HG02885 (cell line): ENCODE measurements around the gene PLCB1.

Experiments used
- ATAC-seq: cut with Tn5 transposase; IDR thresholded peaks from one replicate; pipeline ENCODE4 v1.9.1; 2021; ENCODE audit warnings: mild to moderate bottlenecking; ENCODE audit not compliant: unreplicated experiment, poor library complexity

Gene PLCB1

GRCh38 chr20:8291200-8291599 is 159.1 kb downstream of the PLCB1 start:
- no peak for ATAC-seq

GRCh38 chr20:8291873-8292272 is 159.8 kb downstream of the PLCB1 start:
- no peak for ATAC-seq

GRCh38 chr20:8292793-8293192 is 160.7 kb downstream of the PLCB1 start:
- no peak for ATAC-seq

GRCh38 chr20:8293750-8294149 is 161.7 kb downstream of the PLCB1 start:
- ATAC-seq: no peak

- ATAC-seq: no peak
Observed at GRCh38 chr20:8296536-8296935, 164.5 kb downstream of the PLCB1 start.

- no peak for ATAC-seq
Observed at GRCh38 chr20:8298426-8299043, 166.5 kb downstream of the PLCB1 start.

- no peak for ATAC-seq
Observed at GRCh38 chr20:8299921-8300320, 167.9 kb downstream of the PLCB1 start.

GRCh38 chr20:8301655-8302054 is 169.6 kb downstream of the PLCB1 start:
- no peak for ATAC-seq

GRCh38 chr20:8303651-8304050 is 171.6 kb downstream of the PLCB1 start:
- ATAC-seq: no peak

GRCh38 chr20:8304124-8304816 is 172.2 kb downstream of the PLCB1 start:
- ATAC-seq: no peak

GRCh38 chr20:8305449-8305978 is 173.4 kb downstream of the PLCB1 start:
- peak; percentile 98 for ATAC-seq

- ATAC-seq: no peak
Observed at GRCh38 chr20:8306937-8307336, 174.9 kb downstream of the PLCB1 start.

- no peak for ATAC-seq
Observed at GRCh38 chr20:8309634-8310033, 177.6 kb downstream of the PLCB1 start.

- ATAC-seq: no peak
Observed at GRCh38 chr20:8310618-8311017, 178.6 kb downstream of the PLCB1 start.

- ATAC-seq: no peak
Observed at GRCh38 chr20:8313073-8313472, 181.0 kb downstream of the PLCB1 start.

- no peak for ATAC-seq
Observed at GRCh38 chr20:8315639-8316573, 183.8 kb downstream of the PLCB1 start.

GRCh38 chr20:8317448-8317847 is 185.4 kb downstream of the PLCB1 start:
- no peak for ATAC-seq

GRCh38 chr20:8318965-8319625 is 187.0 kb downstream of the PLCB1 start:
- ATAC-seq: no peak

- ATAC-seq: no peak
Observed at GRCh38 chr20:8320306-8320705, 188.2 kb downstream of the PLCB1 start.

- ATAC-seq: no peak
Observed at GRCh38 chr20:8321001-8321400, 188.9 kb downstream of the PLCB1 start.
